HG03064 (cell line): ENCODE data around the gene CSTB.

ENCODE experiments used
- ATAC-seq: cut with Tn5 transposase; IDR thresholded peaks from one replicate; pipeline ENCODE4 v1.9.1; 2021; ENCODE audit warnings: low read depth; ENCODE audit not compliant: unreplicated experiment

The CSTB gene

DNA sequence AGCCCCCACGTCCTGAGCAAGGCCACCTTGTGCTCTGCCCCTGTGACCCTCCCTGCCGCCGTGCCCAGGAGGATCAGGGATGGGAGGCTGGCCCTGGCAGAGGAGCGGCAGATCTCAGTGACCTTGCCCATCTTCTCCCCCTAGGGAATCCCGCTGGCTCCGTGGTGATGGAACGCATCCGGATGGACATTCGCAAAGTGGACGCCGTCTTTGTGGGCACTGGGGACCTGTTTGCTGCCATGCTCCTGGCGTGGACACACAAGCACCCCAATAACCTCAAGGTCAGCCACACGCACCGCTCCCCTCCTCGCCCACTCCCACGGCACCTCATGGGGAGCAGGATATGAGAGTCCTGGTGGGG lies 22.7 kb downstream of the CSTB start:
- no peak for ATAC-seq

DNA sequence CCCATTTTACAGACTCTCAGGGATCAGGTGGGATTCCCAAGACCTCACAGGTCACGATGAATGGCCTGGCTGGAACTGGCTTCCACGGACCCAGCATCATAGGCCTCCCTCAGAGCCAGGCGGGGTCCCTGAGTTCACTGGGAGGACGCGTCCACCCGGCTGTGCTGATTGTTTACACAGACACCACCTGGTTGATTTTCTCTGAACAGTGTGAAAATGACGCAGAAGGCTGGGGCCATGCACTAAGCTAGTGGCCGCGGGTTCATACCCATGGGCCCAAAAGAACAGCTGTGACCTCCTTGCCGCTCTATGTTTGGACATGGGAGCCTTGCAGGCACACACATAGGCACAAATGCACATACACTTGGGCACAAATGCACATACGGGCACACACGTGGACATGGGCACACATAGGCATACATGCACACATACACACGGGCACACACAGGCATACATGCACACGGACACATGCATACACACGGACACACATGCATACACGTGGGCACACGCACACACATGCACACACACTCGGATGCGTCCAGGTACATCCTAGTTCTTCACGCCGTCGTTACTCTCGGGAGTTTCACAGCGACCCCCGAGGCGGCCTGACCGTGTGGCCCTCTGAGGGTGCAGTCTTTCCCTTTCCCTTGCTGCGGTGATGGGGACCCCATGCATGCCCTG lies 23.2 kb downstream of the CSTB start:
- no peak for ATAC-seq

- no peak for ATAC-seq
These were observed 24.0 kb downstream of the CSTB start for GRCh38 chr21:43751955-43752591.

- no peak for ATAC-seq
These were observed 25.6 kb downstream of the CSTB start for GRCh38 chr21:43750339-43751033.

DNA sequence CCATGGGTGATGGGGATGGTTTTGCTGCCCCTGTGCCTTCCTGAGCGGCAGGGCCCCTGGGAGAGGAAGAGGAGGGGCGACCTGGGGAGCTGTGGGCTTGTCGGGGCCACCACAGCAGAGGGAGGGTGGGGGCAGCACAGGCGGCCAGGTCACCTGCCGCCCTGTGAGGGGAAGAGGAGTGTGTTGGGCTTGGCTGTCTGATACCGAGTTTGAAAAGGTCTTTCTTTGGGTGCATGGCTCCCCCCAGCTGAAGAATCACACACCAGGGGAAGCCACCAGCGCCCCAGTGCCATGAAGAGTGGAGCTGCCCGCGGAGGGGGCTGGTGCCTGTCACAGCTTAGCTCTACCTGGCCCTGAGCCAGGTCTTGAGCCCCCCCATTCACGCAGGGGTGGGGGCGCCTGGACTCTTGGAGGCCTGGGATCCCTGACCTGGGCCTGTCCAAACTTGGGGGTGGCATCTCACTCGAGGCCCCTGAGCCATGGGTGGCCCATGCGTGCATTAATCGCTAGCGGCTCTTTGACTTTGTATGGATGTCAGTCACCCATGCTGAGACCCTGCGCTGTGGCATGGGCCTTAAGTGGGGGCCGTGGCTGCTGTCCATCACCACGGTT lies 26.4 kb downstream of the CSTB start:
- no peak for ATAC-seq

GRCh38 chr21:43748622-43749021 lies 27.5 kb downstream of the CSTB start:
- ATAC-seq = no peak

DNA sequence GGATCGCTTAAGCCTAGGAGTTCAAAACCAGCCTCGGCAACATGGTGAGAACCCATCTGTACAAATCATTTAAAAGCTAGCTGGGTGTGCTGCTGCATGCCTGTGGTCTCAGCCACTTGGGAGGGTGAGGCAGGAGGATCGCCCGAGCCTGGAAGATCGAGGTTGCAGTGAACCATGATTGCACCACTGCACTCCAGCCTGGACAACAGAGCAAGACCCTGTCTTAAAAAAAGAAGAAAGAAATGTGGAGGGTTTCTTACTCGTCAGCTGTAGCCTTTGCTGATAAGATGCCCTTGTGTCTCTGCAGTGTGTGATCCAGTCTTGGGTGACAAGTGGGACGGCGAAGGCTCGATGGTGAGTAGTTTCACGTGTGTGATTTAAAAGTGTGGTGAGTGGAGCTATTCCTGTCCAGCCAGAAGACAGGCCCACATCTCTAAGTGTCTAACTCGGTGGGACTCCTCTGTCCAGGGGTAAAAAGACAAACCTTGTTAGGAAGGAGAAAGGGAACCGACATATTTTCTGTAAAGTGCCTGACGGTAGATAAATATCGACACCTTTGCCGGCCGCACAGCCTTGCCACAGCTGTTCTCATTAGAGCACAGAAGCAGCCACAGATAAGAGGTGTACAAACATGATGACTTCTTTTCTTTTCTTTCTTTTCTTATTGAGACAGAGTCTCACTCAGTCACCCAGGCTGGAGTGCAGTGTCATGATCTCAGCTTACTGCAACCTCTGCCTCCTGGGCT lies 30.2 kb downstream of the CSTB start:
- ATAC-seq = no peak

DNA sequence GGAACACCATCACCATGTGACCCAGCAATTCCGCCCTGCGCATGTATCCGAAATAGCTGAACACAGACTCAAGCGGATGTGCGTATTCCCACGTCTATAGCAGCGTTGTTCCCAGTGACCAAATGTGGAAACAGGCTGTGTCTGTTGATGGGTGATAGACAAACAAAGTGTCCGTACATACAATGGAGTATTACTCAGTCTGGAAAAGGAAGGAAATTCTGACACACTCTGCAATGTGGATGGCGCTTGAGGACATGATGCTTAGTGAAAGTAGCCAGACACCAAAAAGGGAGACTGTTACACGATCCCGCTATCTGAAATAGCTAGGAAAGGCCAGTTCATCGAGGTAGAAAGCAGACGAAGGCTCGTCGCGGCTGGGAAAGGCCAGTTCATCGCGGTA lies 31.4 kb downstream of the CSTB start:
- ATAC-seq = no peak

DNA sequence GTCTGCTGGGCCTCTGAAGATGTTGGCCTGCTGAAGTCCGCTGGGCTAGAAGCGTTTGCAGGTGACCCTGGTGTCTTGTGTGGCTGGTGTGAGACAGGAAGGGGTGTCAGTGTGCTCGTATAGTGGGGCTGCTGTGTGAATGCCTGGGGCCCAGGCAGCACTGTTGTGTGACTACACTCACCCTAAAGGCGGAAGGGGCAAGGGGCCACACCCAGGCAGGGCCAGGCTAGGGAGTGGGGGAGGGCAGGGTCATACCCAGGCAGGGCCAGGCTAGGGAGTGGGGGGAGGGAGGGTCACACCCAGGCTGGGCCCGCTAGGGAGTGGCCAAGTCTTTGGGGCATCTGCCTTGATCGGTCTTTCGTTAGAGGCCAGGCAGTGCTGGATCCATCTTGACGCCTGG lies 32.2 kb downstream of the CSTB start:
- no peak for ATAC-seq

DNA sequence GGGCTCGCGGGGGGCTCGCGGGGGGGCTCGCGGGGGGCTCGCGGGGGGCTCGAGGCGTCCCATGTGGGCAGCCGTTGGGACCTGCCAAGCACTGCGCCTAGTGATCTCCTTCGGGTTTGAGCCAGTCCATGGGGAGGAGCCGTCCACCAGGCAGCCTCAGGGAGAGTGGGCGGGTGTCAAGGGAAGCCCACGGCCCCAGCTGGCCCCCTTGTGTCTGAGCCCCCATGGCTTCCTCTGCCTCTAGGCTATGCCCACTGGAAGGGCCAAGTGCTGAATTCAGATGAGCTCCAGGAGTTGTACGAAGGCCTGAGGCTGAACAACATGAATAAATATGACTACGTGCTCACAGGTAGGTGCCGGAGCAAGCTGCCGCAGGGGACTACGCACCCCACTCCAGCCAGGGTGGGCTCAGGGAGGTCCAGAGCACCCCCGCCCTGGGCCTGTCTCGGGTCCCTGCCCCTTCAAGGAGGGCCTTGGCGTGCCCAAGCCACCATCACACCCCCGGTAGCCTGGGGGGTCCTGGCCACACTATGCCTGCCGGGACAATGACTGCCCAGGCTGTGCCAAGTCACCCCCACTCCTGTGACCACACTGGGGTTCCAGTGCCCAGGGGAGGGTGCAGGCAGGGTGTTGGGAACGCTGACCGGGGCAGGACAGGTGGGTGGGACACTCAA lies 34.5 kb downstream of the CSTB start:
- no peak for ATAC-seq

DNA sequence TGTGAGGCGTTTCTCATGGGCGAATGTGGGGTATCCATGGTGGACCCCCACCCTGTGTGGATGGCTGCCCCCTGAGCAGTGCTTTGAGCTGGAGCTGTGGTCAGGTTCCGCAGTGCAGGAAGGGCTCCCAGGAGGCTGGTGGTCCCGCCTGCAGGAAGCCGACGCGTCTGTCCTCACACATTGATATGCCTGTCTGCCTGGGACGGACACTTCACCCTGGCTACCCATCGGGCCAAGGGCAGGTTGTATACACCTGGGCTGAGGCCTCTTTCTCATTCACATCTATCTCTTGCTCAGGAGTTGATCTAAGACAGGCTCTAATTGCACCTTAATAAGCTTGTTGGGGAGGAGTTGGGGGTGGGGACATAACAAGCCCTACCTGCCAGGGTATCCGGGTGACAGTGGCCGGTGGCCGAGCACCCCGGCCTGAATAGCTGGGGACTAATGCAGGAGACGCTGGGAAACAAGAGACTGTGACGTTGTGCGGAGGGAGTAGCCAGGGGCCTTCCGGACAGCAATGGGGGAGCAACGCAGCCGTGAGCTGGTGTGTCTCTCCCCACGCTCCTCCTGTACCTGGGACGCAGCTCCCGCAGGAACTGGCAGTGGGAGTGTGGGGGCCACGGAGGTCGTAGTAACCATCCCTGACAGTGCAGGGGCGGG lies 35.5 kb downstream of the CSTB start:
- ATAC-seq = no peak

DNA sequence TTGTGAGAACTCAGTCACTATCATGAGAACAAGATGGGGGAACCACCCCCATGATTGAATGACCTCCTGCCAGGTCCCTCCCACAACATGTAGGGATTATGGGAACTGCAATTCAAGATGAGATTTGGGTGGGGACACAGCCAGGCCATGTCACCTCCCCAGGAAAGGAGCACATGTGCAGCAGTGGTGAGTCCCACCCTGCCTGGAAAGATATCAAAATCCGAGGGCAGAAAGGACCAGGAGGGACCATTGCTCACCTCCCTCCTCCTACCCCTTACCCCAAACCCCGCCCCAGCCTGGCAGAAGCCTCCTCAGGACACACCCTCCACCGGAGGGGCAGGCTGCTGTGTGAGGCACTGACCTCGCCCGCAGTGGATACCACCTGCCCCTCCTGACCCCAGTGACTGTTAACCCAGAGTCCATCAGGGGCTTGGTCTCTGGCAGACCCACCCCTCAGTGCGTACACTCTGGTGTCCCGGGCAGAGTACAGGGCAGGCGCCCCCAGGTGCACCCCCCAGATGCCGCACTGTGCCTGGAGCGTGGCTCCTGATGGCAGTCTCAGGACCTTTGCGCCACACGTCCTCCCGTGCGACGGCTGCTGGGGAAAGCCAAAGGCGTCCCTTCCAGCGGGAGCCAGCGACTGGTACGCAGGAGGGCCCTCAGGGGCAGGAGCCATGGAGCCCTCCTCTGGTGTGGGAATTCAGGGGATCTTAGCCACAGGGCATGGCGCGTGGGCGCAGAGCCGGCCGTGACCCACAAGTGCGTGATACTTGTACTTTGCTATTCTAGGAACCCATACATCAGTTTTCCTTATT lies 36.3 kb downstream of the CSTB start:
- no peak for ATAC-seq

- ATAC-seq = no peak
These were observed 38.8 kb downstream of the CSTB start for GRCh38 chr21:43737158-43737950.

DNA sequence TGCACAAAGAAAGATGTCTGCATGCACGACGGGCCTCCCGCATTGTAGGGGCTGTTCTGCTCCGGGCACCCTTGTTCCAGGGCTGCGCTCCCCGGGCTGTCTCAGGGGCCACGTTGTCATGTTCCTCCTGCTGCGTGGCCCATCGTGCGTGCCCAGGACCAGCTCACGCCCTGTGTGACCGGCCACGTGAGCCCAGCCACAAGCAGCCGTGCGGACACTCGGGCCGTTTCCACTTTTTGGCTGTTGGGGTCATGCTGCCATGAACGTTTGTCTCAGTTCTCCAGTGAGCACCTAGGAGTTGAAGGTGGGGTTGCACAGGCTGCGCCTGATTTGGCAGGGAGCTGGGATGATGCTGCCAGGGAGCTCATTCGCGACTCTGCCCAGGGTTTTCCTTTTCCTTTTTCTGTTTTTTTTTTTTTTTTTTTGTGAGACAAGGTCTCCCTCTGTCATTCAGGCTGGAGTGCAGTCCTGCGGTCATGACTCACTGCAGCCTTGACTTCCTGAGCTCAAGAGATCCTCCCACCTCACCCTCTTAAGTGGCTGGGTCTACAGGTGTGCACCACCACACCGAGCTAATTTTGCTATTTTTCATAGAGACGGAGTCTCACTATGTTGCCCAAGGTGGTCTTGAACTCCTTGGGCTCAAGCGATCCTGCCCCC lies 39.8 kb downstream of the CSTB start:
- no peak for ATAC-seq

DNA sequence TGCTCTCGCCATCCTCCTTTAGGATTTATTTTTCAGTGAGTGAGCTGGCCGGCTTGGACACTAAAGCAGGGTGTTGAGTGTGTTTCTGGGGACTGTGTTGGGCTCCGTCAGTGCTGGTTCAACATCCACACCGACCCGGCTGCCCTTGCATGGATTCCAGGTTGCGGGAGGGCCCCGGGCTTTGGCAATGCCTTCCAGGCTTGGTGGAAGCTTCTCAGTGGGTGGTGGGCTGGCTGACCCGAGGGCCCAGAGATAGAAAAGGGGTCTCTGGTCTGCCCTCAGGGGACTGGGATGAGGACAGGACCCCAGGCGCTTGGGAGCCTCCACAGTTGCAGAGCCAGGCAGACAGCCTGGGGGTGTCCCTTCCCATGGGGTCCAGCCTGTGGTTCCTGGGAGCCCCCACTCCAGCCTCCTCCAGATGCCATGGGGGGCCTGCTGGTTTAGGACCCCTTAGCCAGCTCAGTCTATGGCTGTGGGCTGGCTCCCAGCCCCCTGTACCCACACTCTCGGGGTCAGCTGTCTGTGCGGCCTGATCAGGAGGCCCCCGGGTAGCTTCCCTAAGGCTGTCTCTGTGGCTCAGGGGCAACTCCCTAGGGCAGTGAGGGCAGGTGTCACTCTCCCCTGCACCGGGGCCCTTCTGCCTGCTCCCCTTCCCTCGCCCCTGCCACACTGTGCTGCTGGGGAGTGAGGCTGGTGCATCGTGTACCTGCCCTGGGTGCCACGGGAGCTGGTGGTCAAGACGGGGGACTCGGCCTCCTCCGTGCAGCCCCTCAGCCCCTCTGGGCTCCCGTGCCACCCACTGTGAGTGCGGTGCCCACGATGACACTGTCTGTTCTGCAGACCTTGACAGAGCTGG lies 40.6 kb downstream of the CSTB start:
- ATAC-seq = no peak

DNA sequence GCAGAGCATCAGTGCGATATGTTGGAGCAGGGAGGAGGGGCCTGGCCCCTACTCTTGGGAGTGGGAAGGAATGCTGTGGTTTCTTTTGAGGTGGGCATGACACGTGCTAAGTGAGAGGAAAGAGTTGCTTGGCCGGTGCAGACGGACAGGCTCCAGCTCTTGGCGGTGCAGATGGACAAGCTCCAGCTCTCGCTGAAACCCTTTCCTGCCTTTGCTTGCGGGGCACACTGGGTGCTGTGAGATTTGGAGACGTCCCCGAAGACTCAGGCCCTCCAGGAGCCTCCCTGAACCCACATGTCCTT lies 41.2 kb downstream of the CSTB start:
- ATAC-seq = no peak
